H1 (cell line): ENCODE results near the gene PRRT1.

Experiments
- ATF2 ChIP-seq: IDR thresholded peaks from 2 replicates; pipeline ENCODE4 v1.6.1; 2012; ENCODE audit warnings: low read length, inconsistent platforms
- CBX8 ChIP-seq: fragments of 300-800, 300-1000 bp; sonication (generic); IDR thresholded peaks from 2 replicates; pipeline ENCODE4 v1.7.1; 2016; ENCODE audit warnings: low read depth, low read length, borderline replicate concordance
- CHD2 ChIP-seq: IDR thresholded peaks from 2 replicates; pipeline ENCODE4 v1.6.1; 2012; ENCODE audit warnings: low read length, improper control_type of control experiment
- CTCF ChIP-seq, 3 experiments: IDR thresholded peaks; 1 replicate in 2 of 3; 2 replicates in 1 of 3; pipeline versions ENCODE4 v1.5.1 to v1.6.1; 2011; ENCODE audit warnings: low read length in 3 of 3, mild to moderate bottlenecking in 3 of 3, inconsistent platforms in 2 of 3, low read depth in 1 of 3, moderate library complexity in 1 of 3; ENCODE audit not compliant: insufficient read depth in 1 of 3; ENCODE audit errors: control extremely low read depth in 1 of 3
- EGR1 ChIP-seq: IDR thresholded peaks from 2 replicates; pipeline ENCODE4 v1.6.1; 2011; ENCODE audit warnings: low read depth, low read length, borderline replicate concordance
- EP300 ChIP-seq, 2 experiments: IDR thresholded peaks; 1 replicate in 1 of 2; 2 replicates in 1 of 2; pipeline ENCODE4 v1.6.1; 2011 to 2012; ENCODE audit warnings: low read depth in 2 of 2, low read length in 2 of 2, mild to moderate bottlenecking in 2 of 2, borderline replicate concordance in 1 of 2, inconsistent platforms in 1 of 2, moderate library complexity in 1 of 2
- GABPA ChIP-seq: IDR thresholded peaks from 2 replicates; pipeline ENCODE4 v1.6.1; 2011; ENCODE audit warnings: mild to moderate bottlenecking, low read length, moderate library complexity, borderline replicate concordance; ENCODE audit not compliant: insufficient read depth
- KDM1A ChIP-seq: fragments of 200-600, 300-600 bp; sonication (generic); IDR thresholded peaks from 2 replicates; pipeline ENCODE4 v1.7.1; 2016; ENCODE audit warnings: mild to moderate bottlenecking, low read length, borderline replicate concordance
- RAD21 ChIP-seq, 2 experiments: IDR thresholded peaks in 1 of 2; conservative IDR thresholded peaks in 1 of 2; 2 replicates each; pipeline ENCODE4 v1.6.1; 2011; ENCODE audit warnings: low read depth in 2 of 2, low read length in 2 of 2, improper control_type of control experiment in 1 of 2, inconsistent platforms in 1 of 2, mild to moderate bottlenecking in 1 of 2, moderate library complexity in 1 of 2
- RFX5 ChIP-seq: IDR thresholded peaks from 2 replicates; pipeline ENCODE4 v1.6.1; 2011; ENCODE audit warnings: low read depth, low read length, improper control_type of control experiment, borderline replicate concordance
- SAP30 ChIP-seq: fragments of 300-600 bp; sonication (generic); IDR thresholded peaks from 2 replicates; pipeline ENCODE4 v1.7.1; 2012; ENCODE audit warnings: low read length, moderate library complexity, mild to moderate bottlenecking, inconsistent platforms; ENCODE audit not compliant: insufficient read depth, insufficient replicate concordance

GRCh38 chr6:32164295-32164694, 12.6 kb upstream of the PRRT1 start, which contains the start of gene EGFL8:
- TF ChIP-seq CBX8 (no peak), CTCF (IDR thresholded peaks at IDR 0.05; ENCODE audit: control extremely low read depth in 1 of 3, insufficient read depth in 1 of 3, low read depth in 1 of 3, low read length in 3 of 3) (no peak), GABPA (no peak), RAD21 (IDR thresholded peaks at IDR 0.05 in 1 of 2, conservative IDR thresholded peaks at IDR 0.05 in 1 of 2; ENCODE audit: low read depth in 2 of 2, low read length in 2 of 2) (no peak), KDM1A (no peak), EGR1 (no peak), CHD2 (no peak), EP300 (IDR thresholded peaks at IDR 0.05; ENCODE audit: borderline replicate concordance in 1 of 2, low read depth in 2 of 2, low read length in 2 of 2) (no peak), RFX5 (no peak), ATF2 (no peak), SAP30 (no peak)
